GM19328 (cell line): ENCODE results near the gene LYPD3.
"Not testable (repeated sequence)": the region's sequence is repeated elsewhere in the genome, so short reads cannot be mapped to it uniquely, and the experiment has no call there.

ENCODE experiments used
- ATAC-seq: cut with Tn5 transposase; IDR thresholded peaks from one replicate; pipeline ENCODE4 v1.9.1; 2021; ENCODE audit warnings: mild to moderate bottlenecking, moderate library complexity; ENCODE audit not compliant: unreplicated experiment

The LYPD3 gene

DNA sequence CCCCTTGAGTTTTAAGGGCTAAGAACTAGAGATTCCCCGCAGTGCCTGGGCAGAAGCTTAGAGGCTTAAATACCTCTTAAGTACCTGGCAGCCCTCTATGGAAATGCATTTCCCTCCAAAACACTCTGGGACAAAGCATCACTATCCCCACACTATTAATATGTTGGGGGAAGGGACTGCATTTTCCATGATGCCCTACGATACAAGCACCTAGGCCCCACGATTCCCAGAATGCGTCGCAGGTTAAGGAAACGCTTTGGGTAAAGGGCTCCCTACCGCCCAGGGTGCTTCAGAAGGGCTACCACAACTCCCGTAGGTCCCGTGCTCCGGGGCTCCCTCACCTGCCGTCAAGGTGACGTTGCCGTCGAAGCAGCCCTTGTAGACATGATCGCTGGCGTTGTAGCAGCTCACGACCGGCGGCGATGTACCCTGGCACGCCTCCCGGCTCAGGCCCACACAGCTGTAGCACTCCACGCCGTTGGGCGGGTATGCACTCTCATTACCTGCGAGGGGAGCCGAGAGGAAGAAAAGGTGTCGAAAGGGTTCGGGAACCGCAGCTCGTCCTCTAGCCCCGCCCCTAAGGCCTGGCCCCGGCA, 2.5 kb downstream of the LYPD3 start:
- no peak for ATAC-seq

DNA sequence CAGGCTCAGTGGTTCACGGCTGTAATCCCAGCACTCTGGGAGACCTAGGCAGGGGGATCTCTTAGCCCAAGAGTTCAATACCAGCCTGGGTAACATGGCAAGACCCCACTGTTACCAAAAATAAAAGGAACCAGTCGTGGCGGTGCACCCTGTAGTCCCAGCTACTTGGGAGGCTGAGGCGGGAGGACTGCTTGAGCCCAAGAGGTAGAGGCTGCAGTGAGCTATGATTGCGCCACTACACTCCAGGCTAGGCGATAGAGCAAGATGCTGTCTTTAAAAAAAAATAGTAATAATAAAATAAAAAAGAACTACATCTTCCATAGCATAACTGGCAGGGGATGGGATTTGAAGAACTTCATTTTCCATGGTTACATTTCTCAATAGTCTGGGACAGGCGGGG, 3.0 kb downstream of the LYPD3 start:
- ATAC-seq: no peak

DNA sequence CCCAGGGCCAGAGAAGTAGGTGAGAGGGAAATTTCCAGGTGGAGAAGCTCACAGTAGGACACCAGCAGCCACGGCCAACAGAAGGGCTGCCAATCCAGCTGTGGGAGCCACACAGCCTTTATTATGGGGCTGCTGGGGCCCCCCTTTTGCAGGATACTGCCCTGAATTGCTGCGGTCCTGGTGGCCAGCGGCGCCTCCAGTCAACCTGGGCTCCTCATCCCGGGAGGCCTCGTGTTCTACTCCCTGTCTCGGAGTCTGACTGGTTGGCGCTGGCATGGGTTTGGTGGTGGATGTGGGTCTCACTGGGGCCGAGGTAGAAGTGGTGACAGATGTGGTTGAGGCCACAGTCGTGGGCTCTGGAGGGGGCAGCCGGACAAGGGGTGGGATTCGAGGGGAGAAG, 4.1 kb downstream of the LYPD3 start:
- ATAC-seq: no peak

DNA sequence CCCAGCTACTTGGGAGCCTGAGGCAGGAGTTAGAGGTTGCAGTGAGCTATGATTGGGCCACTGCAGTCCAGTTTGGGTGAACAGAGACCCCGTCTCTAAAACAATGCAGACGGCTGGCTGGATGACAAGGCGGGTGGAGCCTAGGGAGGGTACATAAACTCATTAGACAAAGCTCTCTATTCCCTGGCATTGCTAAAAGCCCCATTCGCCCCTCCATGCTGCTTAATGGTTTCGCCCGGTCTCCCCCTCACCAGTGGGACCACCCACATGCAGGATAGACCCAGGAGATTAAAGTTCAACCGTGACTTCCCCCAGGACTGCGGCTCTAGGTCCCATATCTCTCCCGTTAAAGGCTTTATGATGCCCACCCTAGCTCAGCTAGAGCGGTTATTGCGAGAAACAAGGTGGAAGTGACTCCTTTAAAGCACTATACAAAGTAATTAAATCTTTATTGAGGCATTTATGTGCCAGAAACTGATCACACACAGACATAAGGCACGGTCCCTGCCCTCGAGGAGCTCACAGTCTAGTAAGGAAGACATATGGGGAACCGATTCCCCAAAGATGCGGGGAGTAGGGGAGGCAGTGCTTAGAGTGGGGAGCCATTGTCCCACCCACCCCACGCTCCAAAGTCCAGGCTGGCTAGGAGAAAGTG, 4.9 kb downstream of the LYPD3 start:
- no peak for ATAC-seq

DNA sequence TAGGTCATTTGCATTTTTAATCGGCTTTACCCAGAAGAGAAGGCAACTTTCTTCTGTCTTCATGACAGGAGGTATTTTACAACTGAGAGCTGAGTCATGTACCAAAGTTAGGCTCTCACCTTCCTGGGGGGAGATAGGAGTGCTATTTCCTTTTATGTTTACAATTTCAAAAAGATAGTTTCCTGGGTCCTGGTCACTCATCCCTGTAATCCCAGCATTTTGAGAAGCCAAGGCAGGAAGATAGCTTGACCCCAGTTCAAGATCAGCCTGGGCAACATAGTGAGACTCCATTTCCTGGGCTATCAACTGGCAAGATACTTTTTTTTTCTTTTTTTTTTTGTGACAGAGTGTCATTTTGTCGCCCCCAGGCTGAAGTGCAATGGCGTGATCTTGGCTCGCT, 7.6 kb downstream of the LYPD3 start:
- no peak for ATAC-seq

DNA sequence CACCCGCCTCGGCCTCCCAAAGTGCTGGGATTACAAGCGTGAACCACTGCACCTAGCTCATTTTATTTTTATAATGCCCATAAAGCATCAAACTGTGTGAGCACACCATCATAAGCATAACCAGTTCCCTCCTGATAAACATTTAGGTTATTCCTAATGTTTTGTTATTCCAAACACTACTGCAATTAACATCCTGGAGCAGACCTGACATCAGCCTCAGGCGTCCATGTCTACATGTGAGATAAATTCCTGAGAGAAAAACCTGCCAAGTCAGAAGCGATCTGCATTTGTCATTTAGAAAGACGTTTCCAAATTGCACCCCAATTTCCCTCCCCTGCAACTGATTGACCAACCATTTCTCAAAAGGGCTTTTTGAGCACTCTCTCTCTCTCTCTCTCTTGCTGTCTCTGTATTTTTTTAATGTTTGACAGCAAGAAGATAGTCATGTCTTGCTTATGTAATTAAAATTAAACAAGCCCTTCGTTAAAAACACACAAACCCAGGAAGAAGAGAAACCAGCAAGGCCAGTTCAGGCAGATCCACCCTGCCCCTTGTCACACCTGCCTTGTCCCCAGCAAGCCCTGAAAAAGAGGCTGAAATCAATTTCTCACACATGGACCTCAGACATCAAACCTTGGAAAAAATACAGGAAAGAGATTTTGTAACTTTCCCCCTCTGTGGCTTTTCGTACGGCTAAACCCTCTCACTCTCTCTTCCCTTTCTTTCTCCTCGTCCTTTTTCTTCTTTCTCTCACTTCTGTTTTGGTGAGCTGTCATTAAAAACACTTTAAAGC, 9.9 kb downstream of the LYPD3 start:
- ATAC-seq: no peak

DNA sequence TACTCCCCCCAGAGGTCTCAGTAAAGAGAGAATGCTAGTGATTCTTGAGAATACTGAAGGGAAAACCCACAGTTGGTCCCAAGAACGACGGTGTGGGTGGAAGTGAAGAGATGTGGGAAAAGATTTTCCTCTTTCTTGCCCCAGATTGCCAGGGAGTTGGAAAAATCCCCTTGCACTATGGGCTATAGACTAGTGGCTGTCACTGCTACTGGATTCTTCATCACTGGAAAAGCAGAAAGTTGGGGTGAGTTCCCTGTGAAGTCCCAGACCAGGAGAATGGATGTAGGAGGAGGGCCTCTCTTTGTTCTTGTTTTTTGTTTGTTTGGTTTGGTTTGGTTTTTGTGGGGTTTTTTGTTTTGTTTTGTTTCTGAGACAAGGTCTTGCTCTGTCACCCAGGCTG, 11.4 kb downstream of the LYPD3 start:
- no peak for ATAC-seq

DNA sequence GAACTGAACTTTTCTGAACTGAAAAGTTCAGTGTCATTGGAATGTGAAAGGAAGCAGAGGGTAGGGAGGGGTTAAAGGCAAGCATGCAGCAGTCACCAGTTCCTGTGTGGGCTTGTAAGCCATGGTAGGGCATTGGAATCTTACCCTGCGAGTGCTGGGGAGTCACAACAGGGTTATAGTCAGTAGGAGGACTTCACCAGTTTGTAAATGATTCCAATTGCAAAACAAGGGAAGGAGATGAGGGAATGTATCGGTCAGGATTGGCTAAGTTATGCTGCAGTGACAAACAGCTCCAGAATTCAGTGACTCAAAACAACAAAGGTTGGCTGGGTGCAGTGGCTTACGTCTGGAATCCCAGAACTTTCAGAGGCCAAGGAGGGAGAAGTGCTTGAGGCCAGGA, 12.8 kb downstream of the LYPD3 start:
- no peak for ATAC-seq

DNA sequence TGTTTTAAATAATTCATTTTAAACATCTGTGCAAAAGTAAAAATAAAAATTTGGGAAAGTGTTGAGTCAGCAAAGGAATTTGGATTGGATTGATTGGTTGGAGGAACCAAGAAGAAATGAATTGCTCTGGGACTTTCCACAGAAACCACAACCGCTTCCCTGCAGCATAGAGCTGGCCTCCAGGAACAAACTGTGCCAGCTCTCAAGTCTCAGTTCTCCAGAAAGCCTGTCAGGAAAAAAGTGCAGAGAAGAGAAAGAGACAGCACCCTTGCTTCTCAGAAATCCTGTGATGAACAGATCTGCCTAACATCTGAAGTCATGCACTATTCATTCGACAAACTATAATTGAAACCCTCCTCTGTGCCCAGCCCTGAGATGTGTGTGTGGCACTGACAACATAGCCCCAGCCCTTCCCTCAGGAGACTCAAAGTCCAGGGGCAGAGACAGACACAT, 14.8 kb downstream of the LYPD3 start:
- ATAC-seq: no peak

DNA sequence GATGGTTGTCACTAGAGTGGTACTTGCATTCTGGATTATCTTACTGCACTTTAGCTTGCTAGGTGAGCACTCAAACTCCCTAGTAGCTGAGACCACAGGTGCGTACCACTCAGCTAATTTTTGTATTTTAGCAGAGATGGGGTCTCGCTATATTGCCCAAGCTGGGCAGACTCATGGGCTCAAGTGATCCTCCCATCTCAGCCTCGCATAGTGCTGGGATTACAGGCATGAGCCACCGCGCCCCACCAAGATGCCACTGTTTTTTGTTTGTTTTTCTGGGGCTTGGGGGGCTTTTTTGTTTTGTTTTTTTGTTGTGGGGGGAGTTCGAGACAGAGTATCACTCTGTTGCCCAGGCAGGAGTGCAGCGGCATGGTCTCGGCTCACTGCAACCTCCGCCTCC, 17.8 kb downstream of the LYPD3 start:
- ATAC-seq: no peak

DNA sequence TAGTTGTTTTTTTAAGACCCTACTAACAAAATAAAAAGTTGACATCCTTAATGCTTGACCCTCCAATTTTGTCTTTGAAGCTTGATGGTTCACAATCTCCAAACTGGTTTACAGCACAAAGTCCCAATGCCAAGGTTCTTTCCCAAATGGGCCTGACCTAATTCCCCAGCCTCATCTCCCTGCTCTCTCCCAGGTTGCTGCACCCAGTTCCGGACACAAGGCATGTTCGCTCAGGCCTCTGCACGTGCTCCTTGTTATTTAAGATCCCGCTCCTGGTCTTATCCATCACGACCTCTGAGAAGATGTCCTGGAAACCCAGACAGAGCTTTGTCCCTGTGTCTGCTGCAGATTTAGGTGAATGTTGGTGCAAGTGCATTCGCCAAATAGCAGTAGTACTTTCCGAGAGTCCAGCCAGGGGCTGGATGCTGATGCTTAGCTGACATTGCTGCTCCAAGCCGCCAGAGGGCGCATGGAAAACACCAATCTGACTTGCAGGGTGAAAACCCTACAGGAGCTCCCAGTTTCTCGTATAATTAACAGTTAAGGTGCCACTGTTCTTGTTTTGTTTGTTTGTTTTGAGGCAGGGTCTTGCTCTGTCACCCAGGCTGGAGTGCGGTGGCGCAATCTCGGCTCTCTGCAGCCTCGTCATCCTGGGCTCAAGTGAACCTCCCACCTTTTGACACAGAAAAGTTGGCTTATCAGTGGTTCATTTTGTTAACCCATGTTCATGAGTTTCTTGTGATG, 18.5 kb downstream of the LYPD3 start:
- ATAC-seq: no peak

DNA sequence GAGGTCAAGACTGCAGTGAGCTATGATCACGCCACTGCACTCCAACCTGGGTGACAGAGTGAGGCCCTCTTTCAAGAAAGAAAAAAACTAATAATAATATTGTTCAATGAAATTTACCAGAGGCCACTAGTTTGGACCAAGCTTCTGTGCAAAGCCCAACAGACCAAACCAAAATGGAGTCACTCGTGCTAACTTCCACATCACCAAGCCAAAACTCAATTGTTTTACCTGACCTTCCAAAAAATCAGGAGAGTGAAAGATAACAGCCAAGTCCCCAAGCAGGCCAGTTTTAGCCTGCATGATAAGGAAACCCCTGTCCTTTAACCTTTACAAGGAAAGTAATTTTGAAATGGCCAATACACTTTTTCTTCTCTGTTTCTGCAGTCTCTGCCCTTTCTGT, 20.0 kb downstream of the LYPD3 start:
- no peak for ATAC-seq

DNA sequence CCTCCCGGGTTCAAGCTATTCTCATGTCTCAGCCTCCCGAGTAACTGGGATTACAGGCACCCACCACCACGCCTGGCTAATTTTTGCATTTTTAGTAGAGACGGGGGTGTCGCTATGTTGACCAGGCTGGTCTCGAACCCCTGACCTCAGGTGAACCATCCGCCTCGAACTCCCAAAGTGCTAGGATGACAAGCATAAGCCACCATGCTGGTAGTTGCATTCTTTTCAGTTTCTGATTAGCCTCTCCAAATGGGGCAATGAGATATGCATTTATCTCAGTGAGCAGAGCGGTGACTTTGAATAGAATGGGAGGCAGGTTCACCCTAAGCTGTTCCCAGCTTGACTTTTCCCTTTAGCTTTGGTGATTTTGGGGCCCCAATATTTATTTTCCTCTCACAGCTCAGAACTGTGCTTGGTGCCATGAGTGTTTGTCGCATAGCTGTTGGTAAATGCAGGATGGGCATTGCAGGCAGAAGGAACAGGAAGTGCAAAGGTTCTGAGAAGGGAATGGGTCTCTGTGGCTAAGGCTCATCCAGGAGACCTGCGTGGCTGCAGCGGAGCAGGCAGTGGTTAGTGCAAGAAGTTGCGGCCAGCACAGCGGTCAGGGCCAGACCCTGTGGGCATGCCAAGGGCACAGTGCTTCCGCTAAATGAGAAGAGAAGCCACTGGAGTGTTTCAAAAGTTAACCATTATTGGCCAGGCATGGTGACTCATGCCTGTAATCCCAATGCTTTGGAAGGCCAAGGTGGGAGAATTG, 20.7 kb downstream of the LYPD3 start:
- no peak for ATAC-seq

DNA sequence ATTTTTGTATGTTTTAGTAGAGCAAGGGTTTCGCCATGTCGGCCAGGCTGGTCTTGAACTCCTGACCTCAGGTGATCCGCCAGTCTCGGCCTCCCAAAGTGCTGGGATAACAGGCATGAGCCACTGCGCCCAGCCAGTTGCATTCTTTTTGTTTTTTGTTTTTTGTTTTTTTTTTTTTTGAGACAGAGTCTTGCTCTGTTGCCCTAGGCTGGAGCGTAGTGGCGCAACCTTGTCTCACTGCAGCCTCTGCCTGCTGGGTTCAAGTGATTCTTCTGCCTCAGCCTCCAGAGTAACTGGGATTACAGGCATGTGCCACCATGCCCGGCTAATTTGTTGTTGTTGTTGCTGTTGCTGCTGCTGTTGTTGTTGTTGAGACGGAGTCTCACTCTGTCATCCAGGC, 21.3 kb downstream of the LYPD3 start:
- not testable (repeated sequence) for ATAC-seq

DNA sequence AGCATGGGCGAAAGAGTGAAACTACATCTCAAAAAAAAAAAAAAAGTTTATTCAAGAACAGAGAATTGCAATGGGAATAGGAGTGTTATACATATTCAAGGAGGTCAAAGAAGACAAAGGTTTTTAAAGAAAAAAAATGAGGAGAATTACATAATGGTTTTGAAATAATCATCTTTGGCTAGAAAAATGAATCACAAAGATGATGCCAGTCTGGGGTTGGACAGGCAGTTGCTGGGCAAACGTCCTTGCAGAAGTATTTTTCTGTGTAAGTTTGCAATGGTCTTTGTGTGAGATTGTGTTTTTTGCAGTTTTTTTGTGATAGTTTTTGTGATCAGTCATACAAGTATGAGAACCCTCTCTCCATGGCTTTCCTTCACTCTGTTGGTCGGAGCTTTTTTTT, 23.7 kb downstream of the LYPD3 start:
- ATAC-seq: no peak

DNA sequence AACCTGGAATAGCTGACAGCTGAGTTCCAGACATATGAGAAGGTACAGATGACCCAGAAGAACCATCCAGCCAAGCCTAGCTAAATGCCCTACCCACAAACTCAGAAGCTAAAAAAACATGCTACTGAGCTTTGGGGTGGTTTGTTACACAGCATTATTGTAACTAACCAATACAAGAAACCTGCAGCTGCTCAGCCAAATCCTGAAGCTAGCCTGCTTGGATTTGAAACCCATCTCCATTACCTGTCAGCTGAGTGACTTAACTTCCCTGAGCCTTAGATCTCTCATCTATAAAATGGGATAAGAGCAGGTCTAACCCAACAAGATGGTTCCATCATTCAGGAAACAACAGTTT, 25.7 kb downstream of the LYPD3 start:
- no peak for ATAC-seq

DNA sequence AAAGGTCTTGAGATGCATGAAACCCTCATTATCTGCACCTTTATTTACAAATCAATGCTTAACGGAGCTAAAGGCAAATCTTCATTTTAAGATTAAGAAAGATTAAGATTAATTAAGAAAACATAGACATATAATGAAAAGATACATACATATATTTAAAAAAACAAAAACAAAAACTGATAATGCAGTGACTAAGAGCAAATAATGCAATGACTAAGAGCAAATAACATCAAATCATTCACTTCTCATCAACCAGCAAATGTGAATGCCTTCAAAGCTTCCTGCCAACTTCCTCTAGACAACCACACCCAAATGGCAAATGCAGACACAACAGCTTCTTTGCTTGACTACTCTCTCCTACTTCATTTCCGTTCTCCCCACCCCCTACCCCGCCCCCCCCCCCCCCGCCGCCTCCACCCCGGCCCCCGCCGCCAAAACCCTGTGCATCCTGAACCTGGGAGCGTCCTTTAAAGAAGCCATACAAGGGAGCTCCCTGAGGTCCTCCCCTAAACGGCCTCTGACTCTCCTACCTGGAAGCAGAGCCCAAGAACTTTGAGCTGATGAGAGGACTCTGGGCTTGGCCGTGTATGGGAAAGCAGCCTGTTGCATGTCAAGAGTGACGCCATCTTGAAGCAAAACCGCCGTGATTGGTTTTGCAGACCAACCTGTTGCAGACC, 26.2 kb downstream of the LYPD3 start:
- ATAC-seq: no peak

DNA sequence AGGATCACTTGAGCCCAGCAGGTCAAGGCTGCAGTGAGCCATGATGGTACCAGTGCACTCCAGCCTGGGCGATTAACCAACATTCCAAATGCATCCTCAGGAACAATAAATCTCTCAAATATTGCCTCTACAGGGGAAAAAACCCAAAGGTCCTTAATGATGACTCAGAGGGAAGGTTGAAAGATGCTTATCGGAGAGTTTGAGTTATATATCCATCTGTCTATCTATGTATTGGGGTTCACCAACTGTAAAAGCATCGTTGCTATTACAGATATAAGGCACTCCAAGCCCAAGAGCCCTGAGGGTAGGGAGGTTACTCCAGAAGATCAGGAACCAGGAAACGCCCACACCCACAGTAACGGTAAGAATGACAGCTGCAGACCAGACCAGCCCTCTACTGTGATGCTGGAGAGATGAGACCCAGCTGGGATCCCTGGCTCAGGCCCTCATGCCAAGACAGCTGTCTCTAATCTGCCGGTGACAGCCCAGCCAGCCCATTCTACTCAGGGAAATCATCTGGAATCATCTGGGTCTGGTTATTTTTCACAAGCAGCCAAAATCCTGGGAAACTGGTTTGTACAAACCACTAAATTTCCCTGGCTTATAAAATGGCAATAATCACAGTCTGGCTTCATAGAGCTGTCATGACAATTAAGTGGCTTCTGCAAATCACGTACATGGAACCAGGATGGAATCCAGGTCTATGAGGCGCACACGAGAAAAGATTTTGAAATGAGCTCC, 26.9 kb downstream of the LYPD3 start:
- no peak for ATAC-seq

DNA sequence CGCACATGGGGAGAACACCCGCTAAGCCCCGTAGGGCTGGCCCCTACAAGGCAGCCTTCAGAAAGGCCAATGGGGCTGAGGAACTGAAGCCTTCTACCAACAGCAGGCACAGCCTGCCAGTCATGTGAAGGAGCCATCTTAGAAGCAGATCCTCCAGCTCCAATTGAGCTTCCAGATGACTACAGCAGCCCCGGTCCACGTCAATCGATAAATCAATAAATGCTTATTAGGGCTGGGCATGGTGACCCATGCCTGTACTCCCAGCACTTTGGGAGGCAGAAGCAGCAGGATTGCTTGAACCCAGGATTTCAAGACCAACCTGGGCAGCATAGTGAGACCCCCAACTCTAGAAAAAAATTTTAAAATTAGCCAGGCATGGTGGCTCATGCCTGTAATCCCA, 27.7 kb downstream of the LYPD3 start:
- ATAC-seq: no peak

DNA sequence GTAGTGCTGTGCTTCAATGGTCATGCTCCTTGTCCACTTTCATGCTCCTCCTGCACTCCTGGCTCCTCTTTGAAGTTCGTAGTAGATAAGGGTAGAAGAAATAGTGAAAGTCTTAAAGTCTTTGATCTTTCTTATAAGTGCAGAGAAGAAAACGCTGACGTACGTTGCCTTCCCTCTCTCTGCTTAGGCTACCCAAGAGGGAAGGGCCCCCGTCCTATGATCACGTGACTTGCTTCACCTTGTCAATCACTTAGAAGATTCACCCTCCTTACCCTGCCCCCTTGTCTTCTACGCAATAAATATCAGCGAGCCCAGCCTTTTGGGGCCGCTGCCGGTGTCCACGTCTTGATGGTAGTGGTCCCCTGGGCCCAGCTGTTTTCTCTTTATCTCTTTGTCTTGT, 28.1 kb downstream of the LYPD3 start:
- not testable (repeated sequence) for ATAC-seq
